ENCODE measurements around the gene MVB12B.

- TF ChIP-seq CTCF (IDR thresholded peaks at IDR 0.05) (no peak), EP300 (IDR thresholded peaks at IDR 0.05) (no peak), POLR2A (IDR thresholded peaks at IDR 0.05) (no peak)
These were observed 216.9 kb downstream of the MVB12B start for GRCh38 chr9:126543490-126543889.

Data from tibial nerve (tissue), 4 donors.